Measurements from ENCODE around the gene PRDX5. TPM values are rescaled to one million over a fixed set of nuclear protein-coding genes. Genes with fewer than 3 reads are reported as not detected.

PRDX5 gene
- total RNA-seq, 4 donors from 2014 or later, result 152 to 381 (median 265) TPM

GRCh38 chr11:64275031-64275800 is 42.7 kb upstream of the PRDX5 start:
- intact Hi-C loops (cut with DNase I; ENCODE audit: low total_unique reads), result no loop called here
- H3K9me3 ChIP-seq, result no peaks in the 10 kb centered on the region
- in situ Hi-C loops (cut with MboI; ENCODE audit: low pct_ligation_motif_present in 1 of 4, low pct_unique_long_range_greater_than_20kb in 1 of 4, low sequenced_read_pairs in 3 of 4), result no loop called here
- H3K27me3 ChIP-seq, result no peaks in the 10 kb centered on the region
- peaks cover 0 to 13% (median 4%) of the 10 kb centered on the region in 4 donors for H3K36me3 ChIP-seq
- H3K4me1 ChIP-seq, result peaks cover 0 to 49% (median 31%) of the 10 kb centered on the region in 4 donors
- 93% methylated on average over 15 of the region's 15 CpGs; no CpG with 5 or more reads in 1 of the 2 donors for WGBS, 2 donors (ENCODE audit: low coverage in 1 of 2)
- TF ChIP-seq EP300 (IDR thresholded peaks at IDR 0.05; ENCODE audit: low read depth) (no peak), POLR2AphosphoS5 (IDR thresholded peaks at IDR 0.05) (no peak), CTCF (IDR thresholded peaks at IDR 0.05) (no peak), POLR2A (IDR thresholded peaks at IDR 0.05) (no peak)
- DNase-seq, result no peak
- no peak overlapping the region for H3K4me3 ChIP-seq
- peak overlapping the region in 3 of 4 donors; percentile 24 to 96 (median 95) for H3K27ac ChIP-seq

- H3K4me1 ChIP-seq, result peaks cover 0 to 49% (median 31%) of the 10 kb centered on the region in 4 donors
- in situ Hi-C loops (cut with MboI; ENCODE audit: low pct_ligation_motif_present in 1 of 4, low pct_unique_long_range_greater_than_20kb in 1 of 4, low sequenced_read_pairs in 3 of 4), result no loop called here
- H3K4me3 ChIP-seq, result no peak overlapping the region
- WGBS, 2 donors (ENCODE audit: low coverage in 1 of 2), result 78 to 100% methylated on average over 1 to 2 of the region's 2 CpGs
- H3K27ac ChIP-seq, result peak overlapping the region in 2 of 4 donors; percentile 33 to 95
- no peaks in the 10 kb centered on the region for H3K27me3 ChIP-seq
- intact Hi-C loops (cut with DNase I; ENCODE audit: low total_unique reads), result no loop called here
- H3K36me3 ChIP-seq, result peaks cover 0 to 13% (median 4%) of the 10 kb centered on the region in 4 donors
- H3K9me3 ChIP-seq, result no peaks in the 10 kb centered on the region
- no peak for TF ChIP-seq EP300 (IDR thresholded peaks at IDR 0.05; ENCODE audit: low read depth)
- TF ChIP-seq POLR2AphosphoS5 (IDR thresholded peaks at IDR 0.05), result no peak
- no peak for TF ChIP-seq CTCF (IDR thresholded peaks at IDR 0.05)
- TF ChIP-seq POLR2A (IDR thresholded peaks at IDR 0.05), result no peak
- DNase-seq, result no peak
Measured at GRCh38 chr11:64275841-64276240, 42.1 kb upstream of the PRDX5 start.

- Histone ChIP-seq H3K36me3 (peaks cover 0 to 15% (median 4%) of the 10 kb centered on the region in 4 donors), H3K27me3 (no peaks in the 10 kb centered on the region), H3K4me1 (peaks cover 0 to 45% (median 27%) of the 10 kb centered on the region in 4 donors), H3K9me3 (no peaks in the 10 kb centered on the region), H3K27ac (peak overlapping the region; percentile 30 to 95 (median 52)), H3K4me3 (no peak overlapping the region)
- in situ Hi-C loops (cut with MboI; ENCODE audit: low pct_ligation_motif_present in 1 of 4, low pct_unique_long_range_greater_than_20kb in 1 of 4, low sequenced_read_pairs in 3 of 4) (no loop called here), intact Hi-C loops (cut with DNase I; ENCODE audit: low total_unique reads) (no loop called here)
- DNase-seq, result peak; percentile 80
- TF ChIP-seq CTCF (IDR thresholded peaks at IDR 0.05), result no peak
- TF ChIP-seq EP300 (IDR thresholded peaks at IDR 0.05; ENCODE audit: low read depth), result no peak
- peak; percentile 14 for TF ChIP-seq POLR2A (IDR thresholded peaks at IDR 0.05)
- 73 to 100% methylated on average over 1 to 17 of the region's 17 CpGs for WGBS, 2 donors (ENCODE audit: low coverage in 1 of 2)
Measured at GRCh38 chr11:64276653-64277431, 41.1 kb upstream of the PRDX5 start.

GRCh38 chr11:64278576-64279190 is 39.2 kb upstream of the PRDX5 start:
- in situ Hi-C loops (cut with MboI; ENCODE audit: low pct_ligation_motif_present in 1 of 4, low pct_unique_long_range_greater_than_20kb in 1 of 4, low sequenced_read_pairs in 3 of 4), result no loop called here
- intact Hi-C loops (cut with DNase I; ENCODE audit: low total_unique reads), result no loop called here

More at GRCh38 chr11:64278576-64279190, 39.2 kb upstream of the PRDX5 start:
- H3K4me3 ChIP-seq, result no peak overlapping the region
- H3K27me3 ChIP-seq, result no peaks in the 10 kb centered on the region
- no peak for DNase-seq
- 20 to 83% methylated on average over 1 to 8 of the region's 8 CpGs for WGBS, 2 donors (ENCODE audit: low coverage in 1 of 2)
- peaks cover 13 to 45% (median 27%) of the 10 kb centered on the region in 4 donors for H3K4me1 ChIP-seq
- H3K9me3 ChIP-seq, result no peaks in the 10 kb centered on the region
- no peak overlapping the region for H3K27ac ChIP-seq
- peaks cover 0 to 15% (median 4%) of the 10 kb centered on the region in 4 donors for H3K36me3 ChIP-seq
- TF ChIP-seq CTCF (IDR thresholded peaks at IDR 0.05), result no peak
- TF ChIP-seq POLR2A (IDR thresholded peaks at IDR 0.05), result no peak
- no peak for TF ChIP-seq EP300 (IDR thresholded peaks at IDR 0.05; ENCODE audit: low read depth)
- TF ChIP-seq POLR2AphosphoS5 (IDR thresholded peaks at IDR 0.05), result no peak

All from transverse colon (tissue), 4 donors.